Purkinje cell (primary cell): Measurements from ENCODE around the gene TMED1. TPM values are rescaled to one million over a fixed set of nuclear protein-coding genes. Genes with fewer than 3 reads are reported as not detected.

Source experiments
- polyA plus RNA-seq: library from polyadenylated mRNA; unstranded; fragments of >200 nt; fragmentation: Nextera tagmentation; gene quantifications from 2 replicates; pipeline ENCODE4 v1.2.1, GENCODE V29; 2014

The TMED1 gene, protein sequence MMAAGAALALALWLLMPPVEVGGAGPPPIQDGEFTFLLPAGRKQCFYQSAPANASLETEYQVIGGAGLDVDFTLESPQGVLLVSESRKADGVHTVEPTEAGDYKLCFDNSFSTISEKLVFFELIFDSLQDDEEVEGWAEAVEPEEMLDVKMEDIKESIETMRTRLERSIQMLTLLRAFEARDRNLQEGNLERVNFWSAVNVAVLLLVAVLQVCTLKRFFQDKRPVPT
- polyA plus RNA-seq, result 1.1 and 4.8 TPM in 2 replicates

DNA sequence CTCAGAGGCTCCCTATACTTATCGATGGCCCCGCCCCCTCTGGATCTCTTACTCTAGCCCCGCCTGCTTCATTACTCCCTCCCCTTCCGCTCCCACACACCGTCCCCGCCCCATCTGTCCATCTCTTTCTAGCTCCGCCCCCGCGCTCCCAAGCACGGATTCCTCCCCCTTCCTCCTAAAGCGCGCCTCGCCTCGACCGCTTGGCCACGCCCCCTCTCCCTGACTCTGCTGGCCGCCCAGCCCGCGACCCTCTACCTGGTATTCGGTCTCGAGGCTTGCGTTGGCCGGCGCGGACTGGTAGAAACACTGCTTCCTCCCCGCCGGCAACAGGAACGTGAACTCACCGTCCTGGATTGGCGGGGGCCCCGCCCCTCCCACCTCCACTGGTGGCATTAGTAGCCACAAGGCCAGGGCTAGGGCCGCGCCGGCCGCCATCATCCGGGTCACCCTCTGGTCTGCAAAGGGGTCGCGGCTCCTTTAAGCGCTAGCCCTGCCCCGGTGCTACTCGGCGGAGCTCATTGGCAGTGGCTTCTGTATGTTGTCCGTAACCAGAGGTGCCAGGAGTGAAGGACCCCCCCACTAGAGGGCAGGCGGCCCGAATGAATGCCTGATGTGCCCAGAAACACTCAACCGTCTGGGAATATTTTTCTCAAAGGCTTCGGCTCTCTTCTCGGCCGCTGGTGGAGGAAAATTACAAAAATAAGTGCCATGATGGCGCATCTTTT is at the start of gene TMED1:
Gene TMED1, minus strand, starts transcription at position 459 of the 725 bp plus-strand sequence. Its CDS starts 21 bp downstream, at position 438.

DNA sequence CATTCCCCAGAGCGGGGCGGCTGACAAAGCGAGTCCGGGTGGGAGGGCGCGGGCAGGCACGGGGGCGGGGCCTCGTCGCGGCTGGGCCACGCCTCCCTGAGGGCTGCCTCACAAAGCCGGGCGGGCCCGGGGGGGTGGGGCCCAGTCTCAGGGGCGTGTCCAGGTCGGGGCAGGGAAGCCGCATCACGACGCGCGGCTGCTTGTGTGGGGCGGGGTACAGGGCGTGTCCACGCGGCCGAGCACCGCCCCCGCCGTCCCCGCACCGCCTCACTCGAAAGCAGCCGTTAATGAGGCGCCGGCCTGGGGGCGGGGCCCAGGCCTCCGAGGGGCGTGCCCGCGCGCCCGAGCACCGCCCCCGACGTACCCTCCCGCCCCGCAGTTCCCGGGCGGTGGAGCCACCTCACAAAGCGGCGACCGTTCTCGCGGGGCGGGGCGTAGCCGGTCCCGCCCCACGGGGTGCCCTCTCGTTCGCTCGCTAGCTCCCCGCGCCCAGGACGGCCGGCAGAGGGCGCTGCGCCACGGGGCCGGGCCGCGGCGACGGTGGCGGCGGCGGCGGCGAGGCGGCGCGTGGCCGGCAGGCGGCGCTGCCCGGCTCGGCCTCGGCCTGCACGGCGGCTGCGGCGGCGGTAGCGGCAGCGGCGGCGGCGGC is 35.1 kb upstream of the TMED1 start, which contains the start of gene CARM1:
Gene CARM1, plus strand, starts transcription at position 599 of the 649 bp plus-strand sequence. CDS start 150 bp downstream, outside the sequence.

DNA sequence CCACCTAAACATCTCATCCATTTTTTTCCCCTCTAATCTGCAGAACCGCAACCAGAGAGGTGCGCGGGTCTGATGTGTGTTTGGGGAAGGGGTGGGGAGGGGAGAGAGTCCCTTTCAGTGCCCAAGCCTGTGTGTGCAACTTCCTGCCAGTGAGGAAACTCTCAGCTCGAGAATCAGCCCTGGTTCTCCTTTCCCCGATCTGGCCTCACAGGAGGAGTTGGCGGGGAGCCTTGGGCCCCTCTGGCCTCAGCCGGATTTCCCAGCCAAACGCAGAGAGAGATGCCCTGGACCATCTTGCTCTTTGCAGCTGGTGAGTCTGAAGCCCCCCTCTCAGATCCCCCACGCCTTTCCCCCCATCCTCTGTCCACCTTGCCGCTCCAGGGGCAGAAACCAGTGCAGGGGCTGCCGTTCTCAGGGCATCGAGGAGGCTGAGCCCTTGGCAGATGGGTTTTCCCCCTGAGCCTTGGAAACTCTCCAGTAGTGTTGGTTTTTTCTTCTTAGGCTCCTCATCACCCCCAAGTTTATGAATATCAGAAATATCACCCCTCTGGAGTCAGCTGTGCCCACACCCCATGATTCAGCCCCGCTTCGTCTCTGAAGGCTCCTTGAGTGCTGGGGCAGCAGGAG is 12.3 kb upstream of the TMED1 start, which contains the start of gene C19orf38:
Gene C19orf38, plus strand, starts transcription at position 186 of the 627 bp plus-strand sequence. Its CDS starts 94 bp downstream, at position 280.

Other genes with a start within 250 kb of the TMED1 start
- gene AP1M2, start 248.9 kb downstream of the TMED1 start, polyA plus RNA-seq, result 2.5 TPM in 1 of 2 replicates, not detected in the other
- gene SLC44A2, start 210.7 kb downstream of the TMED1 start, polyA plus RNA-seq, result 7.4 and 12.4 TPM in 2 replicates
- gene ILF3, start 181.9 kb downstream of the TMED1 start, polyA plus RNA-seq, result 29.6 and 33.0 TPM in 2 replicates
- 2.2 and 3.9 TPM in 2 replicates for gene QTRT1, start 134.8 kb downstream of the TMED1 start, polyA plus RNA-seq
- gene DNM2, start 118.1 kb downstream of the TMED1 start, polyA plus RNA-seq, result 0.52 and 0.94 TPM in 2 replicates
- gene C19orf38, start 12.2 kb upstream of the TMED1 start, polyA plus RNA-seq, result not detected in 2 replicates
- gene CARM1, start 35.3 kb upstream of the TMED1 start, polyA plus RNA-seq, result 0.26 and 0.53 TPM in 2 replicates
- gene YIPF2, start 92.4 kb upstream of the TMED1 start, polyA plus RNA-seq, result 3.1 and 6.1 TPM in 2 replicates
- gene TIMM29, start 92.6 kb upstream of the TMED1 start, polyA plus RNA-seq, result 4.7 and 6.4 TPM in 2 replicates
- 43.2 and 62.3 TPM in 2 replicates for gene SMARCA4, start 124.8 kb upstream of the TMED1 start, polyA plus RNA-seq